Measurements from ENCODE around the gene ZNF423.

GRCh38 chr16:49550140-49550539 is 305.8 kb downstream of the ZNF423 start:
- TF ChIP-seq CTCF (IDR thresholded peaks at IDR 0.05) (no peak), EP300 (IDR thresholded peaks at IDR 0.05) (no peak), POLR2A (IDR thresholded peaks at IDR 0.05) (no peak), POLR2AphosphoS5 (IDR thresholded peaks at IDR 0.05) (no peak)
